HUES48 (cell line): ENCODE measurements around the gene CRABP1.

ENCODE experiments used
- H3K27ac ChIP-seq: one replicate; pipeline ENCODE4 v1.7.0; 2013; ENCODE audit warnings: low read depth, low read length, inconsistent platforms
- H3K27me3 ChIP-seq: 2 replicates; pipeline ENCODE4 v1.6.1; 2013; ENCODE audit warnings: mild to moderate bottlenecking, low read length; ENCODE audit not compliant: control insufficient read depth, insufficient read depth
- H3K36me3 ChIP-seq: 2 replicates; pipeline ENCODE4 v1.6.1; 2013; ENCODE audit warnings: low read length; ENCODE audit not compliant: control insufficient read depth, insufficient read depth
- H3K4me1 ChIP-seq: 2 replicates; pipeline ENCODE4 v1.6.1; 2013; ENCODE audit warnings: mild to moderate bottlenecking, low read length; ENCODE audit not compliant: control insufficient read depth, insufficient read depth
- H3K4me3 ChIP-seq: 2 replicates; pipeline ENCODE4 v1.5.1; 2013; ENCODE audit warnings: mild to moderate bottlenecking, low read depth, low read length
- H3K9ac ChIP-seq: 2 replicates; pipeline ENCODE4 v1.6.1; 2013; ENCODE audit warnings: mild to moderate bottlenecking, low read depth, low read length, moderate library complexity
- H3K9me3 ChIP-seq: 2 replicates; pipeline ENCODE4 v1.6.1; 2013; ENCODE audit warnings: low read length; ENCODE audit not compliant: control insufficient read depth, insufficient read depth

Gene CRABP1

DNA sequence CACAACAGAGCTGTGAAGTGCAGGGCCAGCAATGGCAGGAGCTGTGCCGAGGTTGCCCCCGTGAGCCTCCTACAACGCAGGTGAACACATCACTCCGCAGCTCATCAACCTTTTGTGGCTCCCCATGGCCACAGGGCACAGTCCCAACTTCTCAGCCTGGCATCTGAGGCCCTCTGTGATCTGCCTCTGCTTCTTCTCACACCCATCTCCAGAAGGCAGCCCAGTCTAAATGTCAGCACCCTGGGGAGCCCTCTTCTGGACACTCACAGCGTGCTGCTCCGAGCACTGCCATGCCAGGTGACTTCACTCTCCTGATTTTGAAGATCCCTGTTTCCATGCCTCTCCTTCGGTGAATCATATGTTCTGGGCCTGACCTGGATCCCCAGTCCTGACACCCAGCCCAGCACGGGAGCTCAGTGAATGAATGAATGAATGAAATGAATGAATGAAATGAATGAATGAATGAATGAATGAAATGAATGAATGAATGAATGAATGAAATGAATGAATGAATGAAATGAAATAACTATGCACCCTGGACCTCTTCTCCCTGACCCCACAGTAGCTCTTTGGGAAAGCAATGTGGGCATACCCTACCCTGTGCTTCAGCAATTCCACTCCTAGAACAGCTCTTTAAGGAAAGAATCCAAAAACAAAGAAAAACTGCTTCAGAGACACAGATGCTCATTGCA lies 22.9 kb upstream of the CRABP1 start:
- Histone ChIP-seq H3K27me3 (no peaks in the 10 kb centered on the region), H3K27ac (peak overlapping the region; percentile 74), H3K4me1 (peaks cover 28% of the 10 kb centered on the region), H3K4me3 (no peak overlapping the region), H3K9ac (no peak overlapping the region), H3K9me3 (no peaks in the 10 kb centered on the region), H3K36me3 (no peaks in the 10 kb centered on the region)

DNA sequence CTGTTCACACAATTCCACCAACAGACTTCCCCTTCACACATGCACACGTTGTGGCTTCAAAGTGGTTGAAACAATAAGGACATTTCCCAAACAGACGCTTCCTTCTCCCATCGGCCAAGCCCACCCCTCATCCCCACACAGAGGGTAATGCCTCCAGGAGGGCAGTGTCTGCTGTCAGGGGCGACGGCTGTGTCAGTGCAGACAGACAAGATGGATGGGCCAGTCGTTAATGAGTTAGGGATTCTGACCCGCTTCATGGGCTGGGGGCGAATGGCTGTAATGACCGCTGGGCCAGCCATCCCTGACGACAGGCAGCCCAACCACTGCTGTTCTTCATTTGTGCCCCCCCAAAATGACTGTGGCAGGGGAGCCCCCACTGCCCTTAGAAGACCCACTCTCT lies 20.6 kb upstream of the CRABP1 start:
- Histone ChIP-seq H3K4me1 (peaks cover 30% of the 10 kb centered on the region), H3K36me3 (no peaks in the 10 kb centered on the region), H3K27ac (no peak overlapping the region), H3K27me3 (no peaks in the 10 kb centered on the region), H3K9ac (no peak overlapping the region), H3K4me3 (no peak overlapping the region), H3K9me3 (no peaks in the 10 kb centered on the region)

DNA sequence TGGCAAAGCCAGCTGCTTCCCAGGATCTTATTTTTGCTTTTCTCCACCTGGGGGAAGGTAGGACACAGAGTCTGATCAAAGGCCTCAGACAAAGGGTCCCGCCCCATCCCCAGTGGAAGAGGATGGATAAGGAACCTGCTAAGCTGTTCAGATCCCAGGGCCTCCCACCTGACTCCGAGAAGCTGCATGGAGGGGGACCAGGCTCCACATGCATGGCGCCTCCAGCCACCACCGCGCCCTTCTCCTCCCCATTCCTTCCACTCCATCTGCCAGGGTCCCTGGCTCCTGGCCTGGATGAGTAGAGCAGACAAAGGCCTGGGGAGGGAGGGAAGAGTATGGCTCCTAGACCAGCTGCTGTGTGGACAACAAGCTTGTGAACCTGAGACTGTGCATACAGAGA lies 20.0 kb upstream of the CRABP1 start:
- no peaks in the 10 kb centered on the region for H3K9me3 ChIP-seq
- H3K27me3 ChIP-seq: no peaks in the 10 kb centered on the region

DNA sequence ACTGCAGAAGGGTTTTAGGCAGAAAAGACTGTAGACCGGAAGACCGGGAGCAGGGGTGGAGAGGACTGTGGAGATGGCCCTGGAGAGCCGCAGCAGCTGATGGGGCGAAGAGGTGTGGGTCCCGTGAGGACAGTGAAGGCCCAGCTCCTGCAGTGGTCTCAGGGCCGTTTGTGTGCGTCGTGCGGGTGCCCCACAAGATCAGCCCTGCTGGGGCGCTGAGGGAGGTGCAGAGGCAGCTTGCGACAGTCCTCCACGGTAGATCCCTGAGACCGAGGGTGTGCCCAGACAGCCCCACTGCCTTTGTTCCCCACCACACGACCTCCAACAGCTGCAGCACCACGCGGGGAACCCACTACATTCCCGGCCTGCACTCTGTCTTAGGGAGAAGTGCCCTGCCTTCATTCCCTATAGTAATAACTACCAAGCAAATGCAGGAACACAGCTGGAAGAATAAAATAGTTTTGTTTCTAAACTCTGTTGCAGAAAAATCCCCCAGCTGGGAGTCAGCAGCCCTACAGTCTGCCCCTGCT lies 19.0 kb upstream of the CRABP1 start:
- no peaks in the 10 kb centered on the region for H3K9me3 ChIP-seq
- no peaks in the 10 kb centered on the region for H3K27me3 ChIP-seq
- no peak overlapping the region for H3K27ac ChIP-seq
- peaks cover 26% of the 10 kb centered on the region for H3K4me1 ChIP-seq
- no peak overlapping the region for H3K4me3 ChIP-seq
- H3K36me3 ChIP-seq: no peaks in the 10 kb centered on the region
- no peak overlapping the region for H3K9ac ChIP-seq

More for the DNA sequence above, 20.0 kb upstream of the CRABP1 start:
- Histone ChIP-seq H3K27ac (no peak overlapping the region), H3K36me3 (no peaks in the 10 kb centered on the region), H3K4me3 (no peak overlapping the region), H3K4me1 (peaks cover 30% of the 10 kb centered on the region), H3K9ac (no peak overlapping the region)

DNA sequence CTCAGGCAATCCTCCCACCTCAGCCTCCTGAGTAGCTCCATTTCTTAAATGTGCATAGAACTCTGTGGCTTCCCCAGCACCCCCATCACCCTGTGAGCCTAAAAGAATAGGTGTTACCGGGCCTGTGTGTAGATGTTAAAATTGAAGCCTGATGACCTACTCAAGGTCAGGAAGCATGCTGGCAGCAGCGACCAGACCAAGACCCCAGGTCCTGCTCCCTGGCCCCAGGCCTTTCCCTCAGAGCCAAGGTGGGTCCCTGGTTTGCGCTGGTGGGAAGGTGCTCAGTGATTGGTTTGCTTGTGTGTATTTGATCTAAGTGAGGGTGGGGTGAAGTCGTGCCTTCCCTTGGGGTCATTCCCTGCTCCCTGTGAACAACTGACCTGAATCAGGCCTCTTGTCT lies 18.4 kb upstream of the CRABP1 start:
- no peak overlapping the region for H3K9ac ChIP-seq
- peak overlapping the region; percentile 68 for H3K27ac ChIP-seq
- peaks cover 20% of the 10 kb centered on the region for H3K4me1 ChIP-seq
- H3K27me3 ChIP-seq: no peaks in the 10 kb centered on the region
- H3K36me3 ChIP-seq: no peaks in the 10 kb centered on the region
- no peak overlapping the region for H3K4me3 ChIP-seq
- no peaks in the 10 kb centered on the region for H3K9me3 ChIP-seq

DNA sequence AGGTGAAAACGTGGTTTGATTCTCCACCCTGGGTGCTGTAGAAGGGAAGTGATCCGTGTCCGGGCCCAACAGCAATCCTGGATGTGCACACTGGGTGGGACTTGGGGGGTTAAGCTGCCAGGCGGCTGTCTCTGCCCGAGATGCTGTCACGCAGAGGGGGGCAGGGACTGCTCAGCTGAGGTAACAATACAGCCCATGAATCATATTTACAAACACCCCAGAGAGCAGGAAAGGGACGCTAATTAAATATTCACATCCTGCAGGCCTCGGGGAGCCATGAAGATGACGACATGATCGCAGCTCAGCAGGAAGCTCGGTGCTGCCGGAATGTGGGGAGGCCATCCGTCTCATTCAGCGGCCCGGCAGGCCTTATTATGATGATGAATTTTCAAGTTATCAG lies 17.9 kb upstream of the CRABP1 start:
- Histone ChIP-seq H3K36me3 (no peaks in the 10 kb centered on the region), H3K9ac (no peak overlapping the region), H3K27ac (peak overlapping the region; percentile 75), H3K27me3 (no peaks in the 10 kb centered on the region), H3K4me1 (peaks cover 15% of the 10 kb centered on the region), H3K9me3 (no peaks in the 10 kb centered on the region), H3K4me3 (no peak overlapping the region)

DNA sequence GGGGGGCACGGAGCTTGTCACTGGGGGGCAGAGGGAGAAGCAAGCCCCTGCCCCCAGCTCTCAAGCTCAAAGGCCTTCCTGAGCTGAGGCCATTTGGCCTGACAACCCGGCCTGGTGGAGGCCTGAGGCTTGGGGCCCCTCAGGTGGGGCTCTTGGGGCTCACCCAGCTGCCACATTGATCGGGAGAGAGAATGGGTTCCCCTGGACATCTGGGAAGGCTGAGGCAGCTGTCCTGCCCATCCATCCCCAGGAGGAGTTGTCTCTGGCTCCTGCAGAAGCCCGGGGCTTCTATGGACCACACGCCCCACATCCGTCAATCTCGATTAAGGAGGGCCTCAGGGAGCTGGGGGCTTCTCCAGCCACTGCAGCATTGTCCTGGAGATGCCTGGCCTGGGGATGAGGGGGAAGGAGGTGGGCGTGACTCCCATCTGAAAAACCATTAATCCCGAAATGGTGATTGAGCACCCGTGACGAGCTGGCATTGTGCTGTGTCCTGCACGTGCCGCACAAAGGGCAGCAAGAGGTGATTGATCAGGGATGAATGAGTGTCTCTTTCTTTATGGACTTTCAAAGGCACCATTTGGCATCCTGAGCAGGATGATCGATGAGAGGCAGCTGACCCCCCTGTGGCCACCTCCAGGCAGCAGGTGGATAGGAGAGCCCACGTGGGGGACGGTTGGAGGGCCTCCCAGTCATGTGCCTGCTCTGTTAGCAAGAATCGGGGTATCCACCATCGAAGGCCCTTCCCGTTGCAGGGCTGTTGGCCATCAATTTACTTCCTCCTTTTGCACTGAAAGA lies 17.2 kb upstream of the CRABP1 start:
- no peak overlapping the region for H3K4me3 ChIP-seq
- peaks cover 15% of the 10 kb centered on the region for H3K4me1 ChIP-seq
- no peaks in the 10 kb centered on the region for H3K9me3 ChIP-seq
- H3K27ac ChIP-seq: peak overlapping the region; percentile 75
- H3K36me3 ChIP-seq: no peaks in the 10 kb centered on the region
- H3K27me3 ChIP-seq: no peaks in the 10 kb centered on the region
- no peak overlapping the region for H3K9ac ChIP-seq

DNA sequence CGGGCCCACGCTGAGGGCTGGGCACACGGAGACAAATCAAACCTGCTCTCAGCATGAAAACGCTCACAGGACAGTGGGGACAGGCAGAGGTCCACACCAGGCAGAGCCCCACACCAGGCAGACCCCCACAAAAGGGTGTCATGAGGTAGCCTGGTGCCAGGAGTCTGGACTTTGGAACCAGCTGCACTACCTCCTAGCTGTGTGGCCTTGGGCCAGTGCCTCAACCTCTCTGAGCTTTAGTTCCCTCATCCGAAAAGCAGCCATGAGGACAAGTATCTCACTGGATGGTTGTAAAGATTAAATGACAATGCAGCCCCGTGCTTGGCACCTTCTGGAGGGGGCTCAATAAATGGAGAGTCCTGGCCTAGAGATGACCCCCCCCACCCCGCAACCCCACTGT lies 16.5 kb upstream of the CRABP1 start:
- Histone ChIP-seq H3K4me1 (peaks cover 15% of the 10 kb centered on the region), H3K9ac (no peak overlapping the region), H3K9me3 (no peaks in the 10 kb centered on the region), H3K27me3 (no peaks in the 10 kb centered on the region), H3K4me3 (no peak overlapping the region), H3K27ac (no peak overlapping the region), H3K36me3 (no peaks in the 10 kb centered on the region)

DNA sequence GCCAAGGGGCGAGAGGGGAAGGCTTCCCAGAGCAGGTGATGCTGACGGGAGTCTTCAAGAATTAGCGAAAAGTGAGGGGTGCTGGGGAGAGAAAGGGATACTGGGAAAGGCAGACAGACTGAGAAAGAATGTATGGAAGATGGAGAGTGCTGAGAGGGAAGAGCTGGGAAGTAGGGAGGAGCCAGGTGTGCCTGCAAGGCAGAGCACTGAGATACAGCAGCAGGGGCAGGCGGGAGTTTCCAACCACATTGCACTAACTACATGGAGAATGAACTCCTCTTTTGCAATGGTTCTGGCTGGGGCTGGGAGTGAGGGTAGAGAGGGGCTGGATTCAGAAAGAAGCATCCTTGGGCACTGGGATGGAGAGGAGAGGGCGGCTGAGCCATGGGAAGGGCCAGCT lies 16.0 kb upstream of the CRABP1 start:
- no peak overlapping the region for H3K4me3 ChIP-seq
- H3K36me3 ChIP-seq: no peaks in the 10 kb centered on the region
- no peak overlapping the region for H3K27ac ChIP-seq
- H3K4me1 ChIP-seq: peaks cover 15% of the 10 kb centered on the region
- H3K27me3 ChIP-seq: no peaks in the 10 kb centered on the region
- H3K9me3 ChIP-seq: no peaks in the 10 kb centered on the region
- no peak overlapping the region for H3K9ac ChIP-seq

DNA sequence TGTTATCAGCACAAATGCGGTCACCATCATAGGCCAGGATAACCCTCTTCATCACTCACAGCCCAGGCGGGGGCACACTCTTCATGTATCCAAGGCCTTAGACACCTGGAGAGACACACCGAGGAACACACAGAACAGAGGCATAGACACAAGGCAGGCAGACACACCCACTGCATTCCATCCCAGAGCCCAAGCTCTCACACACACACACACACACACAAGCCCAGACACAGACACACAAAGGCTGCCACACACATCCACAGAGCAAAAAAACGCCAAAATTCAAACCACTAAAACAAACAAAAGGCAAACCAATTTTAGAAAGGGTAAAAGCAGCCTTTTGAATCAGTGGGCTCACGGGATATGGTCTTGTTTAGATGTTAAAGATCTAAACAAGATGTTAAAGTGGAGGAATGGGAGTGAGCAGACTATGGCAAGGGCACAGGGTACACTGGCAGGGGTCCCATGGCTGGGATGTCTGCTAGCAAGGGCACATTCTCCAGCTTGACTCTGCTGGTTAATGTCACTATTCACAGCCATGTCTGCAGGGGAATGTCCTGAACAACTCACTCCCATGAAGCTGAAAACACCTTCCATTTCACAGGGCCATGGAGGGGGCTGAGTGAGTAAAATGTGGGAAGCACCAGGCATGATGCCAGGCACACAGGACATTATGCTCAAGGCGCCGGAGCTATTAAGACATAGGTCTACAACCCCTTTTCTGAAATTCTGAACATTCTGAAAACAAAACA lies 14.9 kb upstream of the CRABP1 start:
- Histone ChIP-seq H3K27me3 (no peaks in the 10 kb centered on the region), H3K4me1 (peaks cover 15% of the 10 kb centered on the region), H3K36me3 (no peaks in the 10 kb centered on the region), H3K4me3 (no peak overlapping the region), H3K9ac (no peak overlapping the region), H3K9me3 (no peaks in the 10 kb centered on the region), H3K27ac (no peak overlapping the region)

DNA sequence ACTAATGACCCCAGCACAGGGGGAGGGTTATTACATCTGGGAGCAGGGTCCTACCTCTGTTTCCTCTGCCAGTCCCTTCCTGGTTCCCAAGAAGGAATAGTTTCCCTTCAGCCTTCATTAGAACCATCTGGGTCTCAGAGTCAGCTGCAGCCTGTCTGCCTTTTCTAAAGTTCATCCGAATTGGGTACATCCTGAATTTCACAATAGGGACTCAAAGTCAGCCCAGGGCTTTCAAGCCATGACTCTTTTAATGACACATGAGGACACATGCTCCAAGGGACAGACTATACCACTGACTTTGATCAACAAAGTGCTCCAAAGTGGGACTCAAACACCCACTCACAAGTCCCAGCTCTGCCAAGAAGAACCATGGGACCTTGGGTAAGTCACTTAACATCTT lies 12.7 kb upstream of the CRABP1 start:
- no peaks in the 10 kb centered on the region for H3K9me3 ChIP-seq
- no peak overlapping the region for H3K9ac ChIP-seq
- H3K27me3 ChIP-seq: no peaks in the 10 kb centered on the region
- H3K4me1 ChIP-seq: peaks cover 13% of the 10 kb centered on the region
- no peak overlapping the region for H3K27ac ChIP-seq
- no peaks in the 10 kb centered on the region for H3K36me3 ChIP-seq
- H3K4me3 ChIP-seq: no peak overlapping the region
